H54 (cell line): ENCODE measurements around the gene PCYT2.

Source experiments
- DNase-seq: peaks from one replicate; pipeline ENCODE4 v3.0.0; 2011; ENCODE audit warnings: low spot score, mixed read lengths; ENCODE audit not compliant: insufficient read length
- FAIRE-seq: peaks from 3 replicates; lab custom pipeline; 2011; peaks lifted over from hg19 to GRCh38; lab: Jason Lieb, UNC
- POLR2A ChIP-seq: IDR thresholded peaks from 2 replicates; pipeline ENCODE4 v1.6.1; 2011; ENCODE audit warnings: low read depth, mild to moderate bottlenecking, low read length

The PCYT2 gene

DNA sequence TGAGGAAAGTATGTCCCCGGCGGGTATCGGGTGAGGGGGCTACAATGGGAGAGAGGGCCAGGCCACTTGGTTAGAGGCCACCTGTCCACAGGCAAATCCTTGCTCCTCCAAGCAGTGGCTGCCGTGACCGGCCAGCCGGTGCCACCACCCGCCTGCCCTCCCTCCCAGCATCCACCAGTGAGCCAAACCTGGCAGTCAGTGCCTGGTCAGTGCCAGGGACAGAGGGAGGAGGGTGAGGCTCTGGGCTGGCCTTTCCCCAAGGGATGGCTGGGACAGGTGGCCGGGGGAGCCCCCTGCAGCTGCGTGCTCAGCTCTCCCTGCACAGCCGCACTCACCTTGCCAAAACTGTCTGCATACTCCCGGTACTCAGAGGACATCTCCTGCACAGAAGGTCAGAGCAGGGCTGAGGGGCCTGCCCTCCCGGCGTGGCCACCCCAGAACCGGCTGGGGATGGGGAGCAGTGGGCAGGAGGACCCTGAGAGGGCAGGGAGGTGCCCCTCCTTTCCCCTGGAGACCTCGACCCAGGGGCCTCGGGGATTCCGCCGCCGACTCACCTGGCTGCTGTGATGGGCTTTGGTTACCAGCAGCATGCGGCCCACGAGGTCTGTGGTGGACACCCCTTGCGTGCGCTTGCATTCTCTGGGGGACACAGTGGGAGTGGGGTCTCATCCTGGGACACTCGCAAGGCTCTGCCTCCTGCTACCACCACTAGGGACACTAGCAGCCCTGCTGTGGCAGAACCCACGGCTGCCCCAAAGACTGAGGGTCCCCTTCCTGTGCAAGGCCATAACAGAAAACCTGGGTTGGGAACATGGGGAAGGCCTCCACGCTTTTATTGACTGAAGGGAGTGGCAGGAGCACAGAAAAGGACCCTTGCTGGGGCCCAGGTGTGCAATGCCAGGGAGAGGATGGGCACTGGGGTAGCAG, 3.7 kb downstream of the PCYT2 start:
- no peak for FAIRE-seq
- 0 out of 2 replicates have a peak, but pooled peaks have one; percentile 9 for TF ChIP-seq POLR2A
- no peak for DNase-seq

DNA sequence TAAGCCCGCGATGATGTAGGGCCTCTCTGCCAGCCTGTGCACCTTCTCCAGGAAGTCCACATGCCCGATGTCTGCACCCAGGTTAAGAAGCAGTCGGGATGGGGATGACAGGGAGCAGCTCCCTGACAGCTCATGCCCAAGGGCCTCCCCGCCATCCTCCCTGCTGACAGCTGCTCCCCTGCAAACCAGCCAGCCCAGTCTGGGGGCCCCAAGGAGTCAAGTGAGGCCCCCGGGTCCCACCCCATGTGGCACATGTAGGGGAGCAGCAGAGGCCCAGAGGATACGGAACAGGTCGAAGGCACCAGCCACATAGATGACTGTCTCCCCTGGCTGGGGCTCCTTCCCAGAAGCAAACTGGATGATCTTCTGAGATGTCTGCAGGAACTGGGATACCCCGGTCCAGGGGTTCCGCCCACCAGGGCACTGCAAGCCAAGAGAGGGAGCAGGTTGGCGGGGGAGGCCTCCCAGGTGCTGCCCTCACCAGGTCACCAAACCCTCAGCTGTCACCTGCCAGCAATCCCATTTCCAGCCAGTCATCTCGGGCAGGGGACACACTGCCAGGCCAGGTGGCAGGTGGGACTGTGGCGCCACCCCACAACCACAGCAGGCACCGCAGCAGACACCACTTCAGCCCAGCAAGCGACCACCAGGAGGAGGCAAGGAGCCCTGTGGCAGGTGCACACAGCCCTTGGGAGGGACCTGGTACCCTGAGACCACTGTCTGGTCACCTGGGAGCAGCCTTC, 4.6 kb downstream of the PCYT2 start:
- FAIRE-seq = no peak

DNA sequence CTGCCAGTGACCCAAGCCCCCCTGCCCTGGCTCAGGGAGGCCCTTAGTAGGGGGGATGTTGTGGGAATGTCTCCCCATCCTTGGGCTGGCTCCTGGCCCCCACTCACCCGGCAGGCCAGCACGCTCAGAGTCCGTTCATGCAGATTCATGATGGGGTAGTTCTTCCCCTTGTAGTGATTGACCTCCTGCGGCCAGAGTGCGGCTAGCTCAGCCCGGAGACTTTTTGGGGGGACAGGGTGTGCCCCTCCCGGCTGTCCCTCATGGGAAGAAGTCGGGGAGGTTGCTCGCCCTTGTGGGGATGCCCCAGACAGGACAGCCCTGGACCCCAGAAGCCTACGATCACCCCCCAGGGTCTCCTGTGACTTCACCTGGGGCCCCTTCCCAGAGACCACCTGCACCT, 5.2 kb downstream of the PCYT2 start:
- FAIRE-seq (no peak), DNase-seq (no peak)
- no peak for TF ChIP-seq POLR2A

More for the DNA sequence above, 4.6 kb downstream of the PCYT2 start:
- TF ChIP-seq POLR2A = no peak
- no peak for DNase-seq

DNA sequence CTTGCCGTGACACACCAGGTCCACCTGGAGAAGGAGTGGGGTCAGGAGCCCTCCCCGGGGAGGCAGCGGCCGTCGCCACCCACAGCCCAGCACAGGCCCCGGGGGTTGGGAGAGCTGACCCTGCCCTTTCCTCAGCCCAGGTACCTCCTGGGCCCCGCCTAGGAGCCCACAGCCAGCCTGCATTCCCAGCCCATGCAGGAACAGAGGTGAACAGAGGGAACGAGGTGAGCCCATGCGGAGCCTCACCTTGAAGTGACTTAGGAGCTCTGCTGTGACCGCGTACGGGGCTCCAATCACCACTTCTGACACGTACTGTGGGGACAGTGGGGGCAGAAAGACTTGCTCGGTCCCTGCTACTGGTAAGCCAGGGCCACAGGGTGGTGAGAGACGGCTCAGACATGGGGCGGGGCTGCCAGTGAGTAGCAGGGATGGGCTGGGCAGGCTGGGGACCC, 5.7 kb downstream of the PCYT2 start:
- DNase-seq (no peak), FAIRE-seq (no peak)
- TF ChIP-seq POLR2A = no peak

DNA sequence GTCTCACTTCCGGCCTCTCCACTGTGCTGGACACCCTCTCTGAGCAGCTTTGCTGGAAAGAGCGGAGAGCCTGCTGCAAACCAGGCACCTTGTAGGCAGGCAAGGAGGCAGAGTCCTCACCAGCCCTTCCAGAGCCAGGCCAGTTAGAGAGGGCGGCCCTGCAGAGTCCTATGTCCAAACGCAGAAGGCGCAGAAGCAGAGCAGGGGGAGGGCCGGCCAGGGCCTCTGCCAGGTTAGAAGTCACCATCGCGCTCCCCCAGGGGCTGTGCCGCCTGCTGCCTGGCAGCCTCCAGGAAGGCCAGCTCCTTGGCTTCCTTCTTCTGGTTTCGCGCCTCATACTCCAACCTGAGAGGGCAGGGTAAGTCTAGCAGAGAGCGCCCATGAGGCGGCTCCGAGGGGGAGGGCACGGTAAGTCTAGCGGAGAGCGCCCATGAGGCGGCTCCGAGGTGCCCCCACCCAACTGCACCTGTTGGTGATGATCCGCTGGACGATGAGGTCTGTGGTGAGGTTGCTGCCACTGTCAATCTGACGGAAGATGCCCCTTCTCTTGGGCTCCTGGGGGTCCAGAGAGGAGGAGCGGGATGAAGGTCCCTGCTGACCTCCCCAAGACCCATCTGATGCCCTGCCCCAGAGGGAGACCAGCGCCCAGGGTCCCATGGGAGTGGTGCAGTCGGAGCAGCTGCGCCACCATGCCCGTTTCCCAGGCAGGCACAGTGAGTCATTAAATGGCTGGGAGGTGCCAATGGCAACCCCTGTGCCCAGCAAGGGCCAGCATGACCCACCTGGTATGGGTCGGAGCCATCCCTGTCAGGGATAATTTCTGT, 6.4 kb downstream of the PCYT2 start:
- FAIRE-seq (no peak), DNase-seq (no peak)
- no peak for TF ChIP-seq POLR2A

DNA sequence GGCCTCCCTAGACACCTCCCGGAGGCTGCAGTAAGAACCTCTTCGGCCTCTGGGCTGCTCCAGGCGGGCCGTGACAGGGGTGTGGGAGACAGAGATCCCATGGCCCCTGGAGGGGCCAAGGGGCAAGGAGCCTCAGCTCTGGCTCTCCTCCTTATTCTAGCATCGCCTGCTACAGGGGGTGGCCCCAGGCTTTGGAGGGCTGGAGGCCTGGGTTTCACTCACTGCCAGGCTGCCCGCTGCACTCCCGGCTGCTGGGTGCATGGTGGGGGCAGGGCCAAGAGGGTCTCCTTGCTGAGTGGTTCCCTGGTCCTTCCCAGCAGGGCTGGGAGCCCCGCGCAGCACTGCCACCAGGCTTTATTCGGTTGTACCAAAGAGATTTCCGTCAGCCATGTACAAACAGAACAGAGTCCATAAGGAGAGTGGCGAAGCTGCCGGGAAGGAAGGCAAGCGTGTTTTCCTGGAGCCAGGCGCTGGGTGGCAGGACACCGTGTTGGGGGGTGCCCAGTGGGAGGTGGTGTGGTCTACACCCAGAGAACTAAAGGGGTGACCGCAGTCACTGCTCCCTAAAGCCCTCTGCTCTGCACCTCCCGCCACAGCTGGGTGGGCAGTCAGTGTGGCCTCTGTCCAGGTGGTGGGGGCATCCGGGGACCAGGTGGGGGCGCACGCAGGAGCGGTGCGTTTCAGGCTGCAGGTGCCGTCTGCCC, 7.2 kb downstream of the PCYT2 start:
- no peak for DNase-seq
- no peak for FAIRE-seq
- TF ChIP-seq POLR2A = no peak

DNA sequence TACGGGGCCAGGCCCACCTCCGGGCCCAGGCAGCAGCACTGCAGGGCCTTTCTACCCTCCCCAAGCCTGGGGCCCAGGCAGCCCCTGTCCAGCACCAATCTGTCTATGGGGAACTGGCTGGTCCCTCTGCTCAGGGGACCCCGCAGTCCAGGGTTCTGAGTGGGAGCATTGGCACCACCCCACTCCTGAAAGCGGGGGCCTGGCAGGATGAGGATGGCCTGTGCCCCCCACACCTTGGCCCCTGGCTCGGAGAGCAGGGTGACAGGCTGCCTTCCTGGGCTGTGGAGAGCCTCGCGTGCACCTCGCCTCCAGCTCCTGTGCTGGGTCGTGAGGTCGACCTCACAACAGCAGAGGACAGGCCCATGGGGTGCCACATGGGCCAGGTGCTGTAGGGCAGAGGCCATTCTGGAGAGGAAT, 7.8 kb downstream of the PCYT2 start:
- no peak for TF ChIP-seq POLR2A
- DNase-seq (no peak), FAIRE-seq (no peak)

DNA sequence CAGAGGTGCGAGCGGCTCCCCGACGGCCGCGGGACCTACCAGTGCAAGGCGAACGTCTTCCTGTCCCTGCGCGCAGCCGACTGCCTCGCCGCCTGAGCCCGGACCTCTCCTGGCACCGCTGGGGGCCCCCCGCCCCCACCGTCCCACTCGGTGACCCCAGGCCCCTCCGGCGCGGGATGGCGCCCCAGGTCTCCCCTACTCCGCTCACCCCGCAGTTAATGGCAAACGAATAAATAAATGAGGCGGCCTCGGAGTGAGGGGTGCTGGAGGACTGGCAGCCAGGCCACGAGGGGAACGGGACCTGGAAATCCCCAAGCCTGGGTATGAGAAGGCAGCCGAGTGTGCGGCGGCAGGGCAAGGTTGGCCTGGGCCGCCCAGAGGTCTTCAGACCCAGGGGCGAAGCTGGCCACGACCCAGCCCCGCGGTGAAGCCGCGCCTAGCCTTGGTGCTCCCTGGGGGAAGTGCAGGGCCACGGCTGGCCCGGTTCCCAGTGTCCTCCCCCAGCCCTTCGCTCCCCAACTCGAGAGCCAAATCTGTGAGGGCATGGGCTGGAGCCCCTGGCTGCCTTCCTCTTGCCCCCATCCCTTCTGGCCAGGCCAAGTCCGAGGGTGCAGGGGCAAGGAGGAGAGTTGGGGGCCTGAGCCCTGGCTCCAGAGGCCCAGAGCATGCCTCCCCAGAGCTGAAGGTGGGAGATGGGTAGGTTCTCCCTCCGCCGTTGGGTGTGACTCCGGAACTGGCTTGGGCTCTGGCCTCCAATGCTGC, 8.4 kb downstream of the PCYT2 start:
- DNase-seq (no peak), FAIRE-seq (no peak)
- no peak for TF ChIP-seq POLR2A

DNA sequence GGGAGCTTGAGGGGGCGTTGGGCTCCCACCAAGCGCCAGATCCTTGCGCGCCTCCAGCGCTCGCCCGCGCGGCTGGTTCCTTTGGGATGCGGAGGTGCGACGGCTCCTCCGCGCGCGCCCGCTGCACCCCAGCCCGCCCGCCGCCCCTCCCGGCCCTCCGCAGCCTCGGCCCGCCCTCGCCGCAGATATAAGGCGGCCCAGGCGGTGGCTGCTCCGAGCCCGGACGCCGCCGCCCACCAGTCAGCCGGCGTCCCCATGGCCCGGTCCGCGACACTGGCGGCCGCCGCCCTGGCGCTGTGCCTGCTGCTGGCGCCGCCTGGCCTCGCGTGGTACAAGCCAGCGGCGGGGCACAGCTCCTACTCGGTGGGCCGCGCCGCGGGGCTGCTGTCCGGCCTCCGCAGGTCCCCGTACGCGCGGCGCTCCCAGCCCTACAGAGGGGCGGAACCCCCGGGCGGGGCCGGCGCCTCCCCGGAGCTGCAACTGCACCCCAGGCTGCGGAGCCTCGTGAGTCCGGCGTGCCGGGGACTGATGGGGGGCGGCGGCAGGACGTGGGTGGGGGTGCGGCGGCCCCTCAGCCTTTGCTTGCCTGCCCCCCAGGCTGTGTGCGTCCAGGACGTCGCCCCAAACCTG, 9.1 kb downstream of the PCYT2 start, which contains the start of gene NPB:
NPB (plus strand) TSS at position 216 of the 630 bp plus-strand sequence; CDS start at position 256, 40 bp downstream.
- DNase-seq = no peak
- no peak for TF ChIP-seq POLR2A
- no peak for FAIRE-seq

DNA sequence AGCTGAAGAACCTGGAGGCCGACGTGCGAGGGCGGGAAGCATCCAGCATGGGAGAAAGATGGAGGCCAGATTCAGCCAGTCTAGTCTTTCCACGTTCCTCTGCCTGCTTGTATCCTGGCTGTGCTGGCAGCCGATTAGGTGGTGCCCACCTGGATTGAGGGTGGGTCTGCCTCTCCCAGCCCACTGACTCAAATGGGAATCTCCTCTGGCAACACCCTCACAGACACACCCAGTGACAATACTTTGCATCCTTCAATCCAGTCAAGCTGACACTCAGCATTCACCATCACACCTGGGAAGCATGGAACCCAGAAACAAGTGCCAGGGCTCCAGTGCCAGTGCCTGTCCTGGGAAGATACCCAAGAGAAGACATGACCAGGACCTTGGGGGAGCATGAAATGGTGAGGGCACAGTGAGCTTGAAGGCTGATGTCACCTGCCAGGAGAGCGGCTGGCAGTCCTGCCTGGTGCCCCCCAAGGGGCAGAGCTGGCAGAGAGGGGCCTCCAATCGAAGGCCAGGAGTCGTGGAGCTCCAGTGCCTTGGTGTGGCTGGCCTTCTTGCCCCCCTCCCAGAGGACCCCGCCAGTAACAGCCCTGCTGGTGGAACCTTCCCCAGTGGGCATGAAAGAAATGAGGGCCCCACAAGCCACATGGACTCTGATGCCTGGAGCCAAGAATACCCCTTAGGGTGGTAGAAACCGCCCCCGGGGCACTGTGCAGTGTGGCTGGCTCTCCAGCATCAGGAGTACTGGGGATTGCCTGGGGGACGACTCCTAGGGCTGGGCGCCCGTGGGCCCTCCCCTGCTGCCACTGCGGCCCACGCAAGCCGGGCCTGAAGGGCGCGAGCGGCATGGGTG, 9.8 kb downstream of the PCYT2 start:
- DNase-seq (no peak), FAIRE-seq (no peak)
- TF ChIP-seq POLR2A = no peak
